ENCODE data around the gene TAS2R31. TPM values are rescaled to one million over a fixed set of nuclear protein-coding genes. Genes with fewer than 3 reads are reported as not detected.

TAS2R31 gene
- 46.6 TPM for total RNA-seq

GRCh38 chr12:11031307-11031706, at the start of gene TAS2R31:
TSS of gene TAS2R31 (minus strand) at chr12:11031407. CDS start at chr12:11031335, 72 bp downstream.

GRCh38 chr12:11062194-11062593, 31.0 kb upstream of the TAS2R31 start, which contains the start of gene TAS2R46:
TSS of gene TAS2R46 (minus strand) at chr12:11062294. CDS start at chr12:11062294, 0 bp downstream.

GRCh38 chr12:11022520-11022919, 8.7 kb downstream of the TAS2R31 start, which contains the start of gene TAS2R19:
TSS of gene TAS2R19 (minus strand) at chr12:11022620. CDS start at chr12:11022571, 49 bp downstream.

GRCh38 chr12:10998204-10998603, 33.0 kb downstream of the TAS2R31 start, which contains the start of gene TAS2R20:
TSS of gene TAS2R20 (minus strand) at chr12:10998304. CDS start at chr12:10997875, 429 bp downstream.

GRCh38 chr12:10986812-10987211, 44.4 kb downstream of the TAS2R31 start, which contains the start of gene TAS2R50:
TSS of gene TAS2R50 (minus strand) at chr12:10986912. CDS start at chr12:10986860, 52 bp downstream.

Other genes starting within 250 kb of the TAS2R31 start
- gene TAS2R7, start 228.8 kb downstream of the TAS2R31 start, total RNA-seq: 0.94 TPM
- gene TAS2R8, start 224.1 kb downstream of the TAS2R31 start, total RNA-seq: 2.5 TPM
- 2.8 TPM for gene TAS2R9, start 221.2 kb downstream of the TAS2R31 start, total RNA-seq
- 15.0 TPM for gene TAS2R10, start 205.0 kb downstream of the TAS2R31 start, total RNA-seq
- 13.5 TPM for gene PRR4, start 181.9 kb downstream of the TAS2R31 start, total RNA-seq
- gene PRH1, start 147.2 kb downstream of the TAS2R31 start, total RNA-seq: 159 TPM
- 25.0 TPM for gene TAS2R13, start 121.8 kb downstream of the TAS2R31 start, total RNA-seq
- gene PRH2, start 102.2 kb downstream of the TAS2R31 start, total RNA-seq: 2.8 TPM
- 30.4 TPM for gene TAS2R14, start 92.1 kb downstream of the TAS2R31 start, total RNA-seq
- 26.3 TPM for gene TAS2R50, start 44.5 kb downstream of the TAS2R31 start, total RNA-seq
- 26.0 TPM for gene TAS2R20, start 33.1 kb downstream of the TAS2R31 start, total RNA-seq
- 41.9 TPM for gene TAS2R19, start 8.8 kb downstream of the TAS2R31 start, total RNA-seq
- 14.4 TPM for gene TAS2R46, start 30.9 kb upstream of the TAS2R31 start, total RNA-seq
- 31.9 TPM for gene TAS2R43, start 60.9 kb upstream of the TAS2R31 start, total RNA-seq
- gene TAS2R30, start 103.2 kb upstream of the TAS2R31 start, total RNA-seq: 55.7 TPM
- 9.7 TPM for gene SMIM10L1, start 139.8 kb upstream of the TAS2R31 start, total RNA-seq
- gene TAS2R42, start 155.5 kb upstream of the TAS2R31 start, total RNA-seq: not detected
- gene PRB3, start 238.3 kb upstream of the TAS2R31 start, total RNA-seq: not detected

Measured in parietal lobe (tissue), 1 donor.